HG03066 (cell line): ENCODE results near the gene PARP16.
"Not testable (repeated sequence)": the region's sequence is repeated elsewhere in the genome, so short reads cannot be mapped to it uniquely, and the experiment has no call there.

Experiments used
- ATAC-seq: cut with Tn5 transposase; IDR thresholded peaks from one replicate; pipeline ENCODE4 v1.9.1; 2021; ENCODE audit warnings: low read depth; ENCODE audit not compliant: unreplicated experiment

PARP16 gene

DNA sequence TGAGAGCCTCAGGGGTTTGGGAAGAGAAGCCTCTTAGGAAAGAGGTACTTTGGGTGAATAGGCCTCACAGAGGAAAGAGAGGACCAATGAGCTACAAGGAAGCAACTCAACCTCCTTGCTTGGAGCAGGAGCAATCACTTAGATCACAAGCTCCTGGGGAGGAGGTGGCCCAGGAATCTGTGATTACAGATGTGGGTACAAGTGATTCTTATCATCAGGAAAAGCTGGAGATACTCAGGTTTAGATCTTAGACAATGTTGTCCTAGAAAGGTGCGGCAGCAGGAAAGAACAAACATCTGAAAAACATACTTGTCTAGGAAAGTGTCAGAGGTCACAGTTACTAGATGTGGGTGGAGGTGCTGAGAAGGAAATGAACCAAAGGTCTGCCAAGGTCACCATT, 8.2 kb downstream of the PARP16 start:
- ATAC-seq: no peak

GRCh38 chr15:65277015-65277414, 9.7 kb downstream of the PARP16 start:
- no peak for ATAC-seq

DNA sequence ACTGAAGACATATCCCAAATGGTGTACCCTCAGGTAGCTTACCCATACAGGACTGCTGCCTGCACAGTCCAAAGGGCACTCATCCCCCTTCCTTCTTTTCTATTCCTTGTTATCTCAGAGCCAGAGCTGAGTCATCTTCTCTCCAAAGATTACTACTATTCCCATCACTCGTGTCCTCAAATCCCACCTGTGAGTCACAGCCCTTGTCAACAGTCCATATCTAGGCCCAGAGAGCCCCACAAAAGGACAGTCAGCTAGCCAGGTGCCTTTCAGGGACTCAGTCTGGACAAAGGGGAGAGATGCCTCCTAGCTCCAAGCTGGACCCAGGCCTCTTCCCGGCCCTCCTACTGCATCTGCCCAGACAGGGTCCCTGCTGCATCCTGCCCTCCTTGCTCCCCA, 11.0 kb downstream of the PARP16 start:
- no peak for ATAC-seq

DNA sequence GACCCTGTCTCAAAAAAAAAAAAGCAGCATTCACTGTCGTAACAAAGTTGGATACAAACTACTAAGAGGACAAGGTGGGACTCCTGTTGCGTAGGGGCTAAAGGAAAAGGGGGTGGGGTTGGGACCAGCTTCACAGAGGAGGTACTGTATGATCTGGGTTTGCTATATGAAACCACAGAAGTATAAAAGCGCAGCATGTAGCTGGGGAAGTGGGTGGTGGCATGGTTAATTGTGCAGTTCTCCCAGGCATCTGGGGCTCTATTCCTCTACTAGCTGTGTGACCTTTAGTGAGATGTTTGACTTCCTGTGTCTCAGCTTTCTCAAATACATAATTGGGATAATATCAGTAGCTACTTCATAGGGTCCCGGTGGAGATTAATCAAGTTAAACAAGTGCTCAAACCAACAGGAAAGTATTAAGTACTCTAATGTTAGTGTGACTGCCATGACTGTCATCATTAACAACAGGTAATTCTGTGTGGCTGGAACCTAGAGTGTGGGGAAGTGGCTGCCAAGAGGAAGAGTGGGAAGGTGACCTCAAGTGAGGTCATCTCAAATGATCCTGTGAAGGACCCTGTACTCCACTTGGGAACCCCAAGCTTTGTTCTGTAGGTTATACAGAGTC, 11.5 kb downstream of the PARP16 start:
- ATAC-seq: no peak

- not testable (repeated sequence) for ATAC-seq
Observed at GRCh38 chr15:65270811-65271545, 15.7 kb downstream of the PARP16 start.

DNA sequence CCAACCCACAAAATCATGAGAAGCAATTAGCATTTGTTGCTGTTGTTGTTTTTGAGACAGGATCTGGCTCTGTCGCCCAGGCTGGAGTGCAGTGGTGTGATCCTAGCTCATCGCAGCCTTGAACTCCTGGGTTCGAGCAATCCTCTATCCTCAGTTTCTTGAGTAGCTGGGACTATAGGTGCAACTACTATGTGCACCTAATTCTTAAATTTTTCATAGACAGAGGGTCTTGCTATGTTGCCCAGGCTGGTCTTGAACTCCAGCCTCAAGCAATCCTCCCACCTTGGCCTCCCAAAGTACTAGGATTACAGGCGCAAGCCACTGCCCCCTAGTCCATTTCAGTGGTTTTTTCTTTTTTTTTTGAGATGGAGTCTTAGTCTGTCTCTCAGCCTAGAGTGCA, 18.3 kb downstream of the PARP16 start:
- ATAC-seq: no peak

DNA sequence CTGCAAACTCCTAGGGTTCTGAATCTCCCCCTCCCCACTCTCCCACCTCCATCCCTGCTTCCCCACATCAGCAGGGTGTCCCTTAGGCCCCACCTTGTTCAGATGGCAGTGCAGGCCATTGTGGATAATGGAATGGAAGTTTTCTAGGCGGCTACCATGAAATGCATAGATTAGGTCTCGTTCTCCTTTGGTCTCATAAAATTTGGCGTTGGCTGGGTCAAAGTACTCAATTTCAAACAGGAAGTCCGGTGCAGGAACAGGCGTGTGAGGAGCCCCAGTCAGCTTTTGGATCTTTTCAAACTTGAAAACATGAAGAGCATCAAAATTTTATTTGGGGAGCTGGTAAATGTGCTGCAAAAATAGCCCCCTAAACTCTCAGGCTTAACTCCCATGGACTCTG, 20.2 kb downstream of the PARP16 start:
- ATAC-seq: no peak

GRCh38 chr15:65264863-65265430, 21.7 kb downstream of the PARP16 start:
- ATAC-seq: no peak

- ATAC-seq: no peak
Observed at GRCh38 chr15:65263313-65263712, 23.4 kb downstream of the PARP16 start.

GRCh38 chr15:65260968-65261367, 25.7 kb downstream of the PARP16 start:
- no peak for ATAC-seq

DNA sequence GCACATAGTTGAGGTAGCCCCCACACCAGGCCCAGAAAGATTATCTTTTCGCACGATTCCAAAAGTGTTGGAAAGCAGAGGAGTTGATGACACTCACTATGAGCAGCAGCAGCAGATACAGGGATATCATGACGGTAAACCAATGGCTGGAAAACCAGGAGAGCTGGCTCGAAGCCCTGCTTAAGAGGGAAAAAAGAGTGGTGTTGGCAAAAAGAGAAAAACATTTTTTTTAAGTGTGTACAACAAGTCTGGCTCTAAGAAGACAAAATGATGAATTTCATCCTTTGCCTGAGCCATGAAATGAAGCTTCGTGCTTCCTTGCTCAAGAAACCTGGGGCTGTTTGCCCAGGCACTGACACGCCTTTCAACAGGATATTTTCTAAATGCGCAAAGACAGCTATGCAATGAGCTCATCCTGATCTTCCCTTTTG, 27.3 kb downstream of the PARP16 start:
- no peak for ATAC-seq

DNA sequence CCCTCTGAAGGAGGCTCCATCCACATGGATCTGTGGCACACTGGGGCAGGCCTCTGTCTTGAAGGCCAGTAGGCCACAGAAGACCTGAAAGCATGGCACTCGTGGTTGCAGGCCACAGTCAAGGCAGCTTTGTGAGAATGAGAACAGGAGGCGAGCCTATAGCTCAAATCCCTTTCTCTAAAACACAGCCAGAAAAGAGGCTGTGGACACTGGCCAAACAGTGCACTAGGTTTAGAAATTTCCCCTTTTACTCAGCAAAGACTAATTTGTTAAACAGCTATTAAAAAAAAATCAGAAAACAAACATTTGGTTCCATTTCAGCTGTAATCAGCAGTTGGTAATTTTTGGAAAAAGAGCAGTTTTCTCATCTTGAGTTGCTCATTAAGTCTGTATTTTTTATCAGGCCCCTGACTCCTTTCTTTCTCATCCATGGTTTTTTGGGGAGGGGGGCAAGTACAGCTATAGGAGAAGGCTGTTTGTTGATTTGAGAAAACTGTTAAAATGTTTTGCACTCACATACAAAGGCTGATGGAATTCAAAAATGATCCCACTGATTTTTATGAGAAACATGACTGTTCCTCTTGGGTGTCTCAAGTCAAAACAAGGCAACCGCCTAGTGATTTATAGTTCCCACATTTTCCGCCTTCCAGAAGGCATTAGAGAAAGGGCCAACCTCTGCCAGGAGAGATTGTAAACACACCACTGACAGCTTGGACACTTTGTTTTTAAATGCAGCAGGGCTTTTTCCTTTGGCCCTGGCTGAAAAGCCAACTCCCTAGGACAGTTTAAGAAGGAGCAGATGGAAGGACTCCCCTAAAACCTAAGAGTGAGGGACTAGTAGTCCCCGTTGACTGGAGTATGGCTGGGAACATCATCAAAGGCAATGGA, 28.1 kb downstream of the PARP16 start:
- no peak for ATAC-seq

DNA sequence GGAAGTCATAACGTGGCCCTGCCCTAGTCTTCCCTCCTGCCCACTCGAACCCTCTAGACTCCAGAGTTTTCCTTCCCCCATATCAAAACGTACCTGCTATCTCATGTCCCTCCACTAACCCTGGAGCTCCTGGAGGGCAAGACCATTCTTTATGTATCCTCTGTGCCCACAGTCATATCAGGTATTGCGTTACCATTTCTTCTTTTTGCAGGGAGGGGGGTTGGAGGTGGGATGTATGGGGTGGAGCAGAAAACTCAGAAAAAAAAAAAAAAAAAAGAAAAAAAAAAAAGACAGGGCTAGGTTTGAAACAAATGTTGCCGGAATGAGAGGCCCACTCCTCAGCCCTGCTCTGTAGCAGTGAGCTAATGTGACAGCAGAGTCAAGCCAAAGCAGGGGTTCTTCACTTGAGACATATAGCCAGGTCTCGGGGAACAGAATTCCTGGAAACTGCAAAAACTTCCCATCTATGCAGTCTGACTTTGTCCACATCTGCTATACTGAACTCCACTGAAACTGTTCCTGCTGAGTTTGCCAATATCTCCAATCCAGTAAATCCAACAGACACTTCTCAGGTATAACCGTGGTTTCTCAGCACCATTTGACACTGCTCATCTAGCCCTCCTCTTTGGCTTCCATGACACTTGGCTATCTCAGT, 31.1 kb downstream of the PARP16 start:
- ATAC-seq: no peak

- ATAC-seq: no peak
Observed at GRCh38 chr15:65254758-65255157, 31.9 kb downstream of the PARP16 start.

DNA sequence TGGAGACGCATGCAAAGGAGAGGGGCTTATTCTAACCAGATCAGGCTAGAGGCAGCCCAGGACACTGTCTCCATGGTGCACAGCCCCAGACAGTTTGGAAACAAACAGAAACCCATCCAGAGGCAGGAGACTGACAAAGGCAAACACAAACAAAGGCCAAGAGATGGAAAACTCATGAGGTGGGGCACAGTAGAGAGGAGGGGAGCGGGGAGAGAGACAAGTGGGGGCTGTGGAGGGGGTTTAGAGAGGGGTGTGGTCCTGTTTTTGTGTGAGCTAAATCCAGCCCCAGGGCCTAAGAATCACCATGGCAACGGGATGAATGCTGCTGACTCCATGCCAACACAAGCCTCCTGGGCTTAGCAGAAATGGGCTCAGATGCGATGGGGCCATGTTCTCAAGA, 32.3 kb downstream of the PARP16 start:
- no peak for ATAC-seq

GRCh38 chr15:65249641-65250040, 37.0 kb downstream of the PARP16 start:
- ATAC-seq: no peak

DNA sequence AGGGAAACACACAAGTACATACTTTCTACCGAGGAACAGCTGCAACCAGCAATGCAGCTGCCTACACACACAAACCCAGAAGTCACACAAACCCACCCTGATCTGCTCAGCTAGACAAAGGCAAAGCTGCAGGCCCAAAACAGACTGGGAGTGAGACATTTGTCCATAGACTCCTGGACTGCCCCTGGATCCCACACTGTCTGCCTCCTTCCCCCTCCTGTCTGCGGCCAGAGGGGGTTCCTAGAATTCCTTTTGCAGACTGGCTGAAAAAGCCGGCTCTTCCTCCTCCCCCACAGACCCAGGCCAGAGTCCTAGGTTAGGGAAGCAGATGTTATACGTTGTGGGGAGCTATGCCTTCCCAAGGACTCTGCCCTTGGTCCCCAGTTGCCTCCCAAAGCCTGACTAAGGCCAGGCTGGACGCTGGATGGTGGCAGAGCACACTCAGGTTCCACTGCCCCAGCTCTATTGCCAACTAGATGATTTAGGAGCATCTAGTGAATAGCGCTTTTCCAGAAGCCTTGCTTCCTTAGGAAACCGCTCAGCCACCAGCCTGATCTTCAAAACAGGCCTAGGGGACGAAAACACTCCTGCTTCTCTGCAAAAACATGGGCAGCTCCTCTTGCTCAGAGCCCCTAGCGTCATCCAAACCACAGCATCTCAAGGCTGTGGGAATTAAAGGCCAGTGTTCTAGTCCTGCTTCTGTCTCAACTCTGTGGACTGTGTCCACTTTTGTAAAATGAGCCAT, 38.0 kb downstream of the PARP16 start:
- ATAC-seq: no peak

DNA sequence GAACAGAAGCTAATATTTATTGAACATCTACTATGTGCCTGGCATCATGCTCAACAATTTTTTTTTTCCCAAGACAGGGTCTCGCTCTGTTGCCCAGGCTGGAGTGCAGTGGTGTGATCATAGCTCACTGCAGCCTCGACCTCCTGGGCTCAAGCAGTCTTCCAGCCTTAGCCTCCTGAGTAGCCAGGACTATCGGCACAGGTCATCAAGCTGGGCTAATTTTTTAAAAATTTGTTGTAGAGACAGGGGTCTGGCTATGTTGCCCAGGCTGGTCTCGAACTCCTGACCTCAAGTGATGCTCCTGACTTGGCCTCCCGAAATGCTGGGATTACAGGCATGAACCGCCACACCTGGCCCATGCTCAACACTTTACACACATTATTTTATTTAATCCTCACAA, 39.7 kb downstream of the PARP16 start:
- ATAC-seq: no peak

DNA sequence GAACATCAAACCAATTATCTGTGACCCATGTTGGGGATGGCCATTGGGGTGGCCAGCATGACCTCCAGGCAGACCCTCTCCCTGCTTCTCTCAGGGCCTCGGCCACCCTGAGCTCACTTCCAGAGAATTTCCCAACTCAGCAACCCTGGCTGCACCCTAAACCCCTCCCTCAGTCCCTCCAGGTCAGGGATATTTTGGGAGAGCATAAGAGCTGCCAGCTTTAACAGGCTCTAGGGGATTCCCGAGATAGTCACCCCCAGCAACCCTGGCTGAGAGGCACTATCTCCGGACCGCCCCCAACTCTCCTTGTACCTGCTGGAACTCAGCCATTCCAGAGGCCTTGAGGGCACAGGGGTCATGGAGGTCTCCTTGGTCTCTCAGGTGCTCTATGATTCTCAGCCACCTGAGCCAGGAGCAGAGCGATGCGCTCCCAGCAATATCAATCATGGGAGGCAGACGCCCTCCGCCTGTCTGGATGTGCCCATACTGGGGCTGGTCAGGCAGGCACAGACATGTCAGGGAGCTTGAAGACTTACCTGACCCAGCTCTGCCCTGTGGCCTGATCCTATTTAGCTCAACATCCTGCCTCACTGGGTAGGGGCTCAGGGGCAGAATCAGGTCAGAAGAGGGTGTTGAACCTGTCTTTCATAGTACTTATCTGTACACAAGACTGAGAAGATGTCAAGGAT, 40.5 kb downstream of the PARP16 start:
- no peak for ATAC-seq
